Central memory CD8-positive, alpha-beta T cell (primary cell): ENCODE measurements around the gene ZNF415.
"Not testable (repeated sequence)": the region's sequence is repeated elsewhere in the genome, so short reads cannot be mapped to it uniquely, and the experiment has no call there.

Experiments
- ATAC-seq: fragments of 150-1000 bp; cut with Tn5 transposase; replicated peaks from 2 replicates; pipeline ENCODE4 v1.10.0; 2022; ENCODE audit warnings: mild to moderate bottlenecking, moderate FRiP score, moderate number of reproducible peaks; ENCODE audit not compliant: poor library complexity, severe bottlenecking; ENCODE audit errors: extremely low read depth
- DNase-seq, 2 donors: peaks; one replicate each; pipeline ENCODE4 v3.0.0; 2021; ENCODE audit warnings: low spot score in 2 of 2
- H3K27ac Mint-ChIP-seq: one replicate; pipeline ENCODE4 v1.8.0; 2022; ENCODE audit warnings: low read depth, mild to moderate bottlenecking, moderate library complexity, mixed read lengths
- H3K27me3 Mint-ChIP-seq: one replicate; pipeline ENCODE4 v1.8.0; 2022; ENCODE audit warnings: mixed read lengths
- H3K36me3 Mint-ChIP-seq: one replicate; pipeline ENCODE4 v1.8.0; 2022; ENCODE audit warnings: mild to moderate bottlenecking, moderate library complexity, mixed read lengths; ENCODE audit not compliant: insufficient read depth
- H3K4me1 Mint-ChIP-seq: one replicate; pipeline ENCODE4 v1.8.0; 2022; ENCODE audit warnings: mixed read lengths
- H3K4me3 Mint-ChIP-seq: one replicate; pipeline ENCODE4 v1.8.0; 2022; ENCODE audit warnings: mild to moderate bottlenecking, moderate library complexity, mixed read lengths
- H3K9me3 Mint-ChIP-seq: one replicate; pipeline ENCODE4 v1.8.0; 2022; ENCODE audit warnings: mixed read lengths

ZNF415 gene

DNA sequence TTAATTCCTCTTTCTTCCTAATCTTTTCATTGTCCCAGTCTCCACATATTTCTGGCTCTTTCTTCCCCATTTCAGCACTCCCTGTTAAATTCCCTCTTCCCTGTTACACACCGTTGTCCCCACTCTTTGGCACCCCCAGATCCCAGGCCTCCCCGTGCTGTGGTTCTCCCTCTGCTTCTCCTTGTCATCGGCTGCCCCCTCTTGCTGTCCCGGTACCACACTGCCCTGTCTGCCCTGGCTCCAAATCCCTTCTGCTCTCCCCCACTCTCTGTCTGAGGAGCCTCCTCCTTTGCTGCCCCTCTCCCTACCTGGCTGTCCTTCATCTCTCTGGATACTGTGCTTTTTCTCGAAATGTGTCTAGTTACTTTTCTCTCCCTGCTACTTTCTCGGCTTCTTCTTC is 983 bp downstream of the ZNF415 start:
- ATAC-seq (no peak), DNase-seq (no peak)
- Mint-ChIP-seq H3K36me3 (peaks cover 1% of the 10 kb centered on the region), H3K27ac (no peak overlapping the region), H3K4me1 (peaks cover 6% of the 10 kb centered on the region), H3K9me3 (peaks cover 10% of the 10 kb centered on the region), H3K4me3 (peak overlapping the region; percentile 1), H3K27me3 (peaks cover 18% of the 10 kb centered on the region)

DNA sequence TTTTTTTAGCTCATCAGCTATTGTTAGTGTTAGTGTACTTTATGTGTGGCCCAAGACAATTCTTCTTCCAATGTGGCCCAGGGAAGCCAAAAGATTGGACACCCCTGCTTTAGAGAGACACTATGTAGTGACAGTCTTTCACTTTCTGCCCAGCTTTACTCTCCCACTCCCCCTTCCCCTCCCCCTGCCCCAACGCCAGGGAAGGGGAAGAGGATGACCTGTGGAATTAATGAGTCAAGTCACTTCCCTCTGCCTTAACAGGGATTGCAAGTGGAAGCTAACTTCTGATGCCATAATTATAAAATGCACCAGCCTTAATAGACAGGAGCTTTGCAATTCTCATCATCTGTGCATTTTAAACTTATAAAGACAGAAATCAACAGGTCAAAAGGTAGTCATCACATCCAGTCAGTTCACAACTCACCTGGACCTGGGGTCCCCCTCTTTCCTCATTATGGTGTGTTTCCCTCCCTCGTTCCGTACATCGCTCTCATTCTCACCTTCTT is 1.6 kb downstream of the ZNF415 start:
- H3K9me3 Mint-ChIP-seq: peaks cover 10% of the 10 kb centered on the region
- H3K36me3 Mint-ChIP-seq: peaks cover 1% of the 10 kb centered on the region
- DNase-seq (no peak), ATAC-seq (no peak)
- no peak overlapping the region for H3K27ac Mint-ChIP-seq
- peaks cover 6% of the 10 kb centered on the region for H3K4me1 Mint-ChIP-seq
- no peak overlapping the region for H3K4me3 Mint-ChIP-seq
- peaks cover 18% of the 10 kb centered on the region for H3K27me3 Mint-ChIP-seq

DNA sequence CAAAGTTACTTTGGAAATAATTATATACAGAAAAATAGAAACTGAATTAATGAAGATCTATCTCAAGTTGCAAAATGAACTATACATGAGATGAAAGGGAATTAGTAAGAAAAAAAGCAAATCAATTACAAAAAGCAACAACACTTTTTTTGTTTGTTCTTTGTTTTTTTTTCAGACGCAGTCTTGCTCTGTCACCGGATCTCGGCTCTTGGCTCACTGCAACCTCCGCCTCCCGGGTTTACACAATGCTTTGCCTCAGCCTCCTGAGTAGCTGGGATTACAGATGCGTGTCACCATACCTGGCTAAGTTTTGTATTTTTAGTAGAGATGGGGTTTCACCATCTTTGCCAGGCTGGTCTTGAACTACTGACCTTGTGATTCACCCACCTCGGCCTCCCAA is 2.2 kb downstream of the ZNF415 start:
- DNase-seq (no peak), ATAC-seq (no peak)
- Mint-ChIP-seq H3K27me3 (peaks cover 18% of the 10 kb centered on the region), H3K36me3 (peaks cover 1% of the 10 kb centered on the region), H3K4me1 (peaks cover 6% of the 10 kb centered on the region), H3K27ac (no peak overlapping the region), H3K9me3 (peaks cover 10% of the 10 kb centered on the region), H3K4me3 (no peak overlapping the region)

DNA sequence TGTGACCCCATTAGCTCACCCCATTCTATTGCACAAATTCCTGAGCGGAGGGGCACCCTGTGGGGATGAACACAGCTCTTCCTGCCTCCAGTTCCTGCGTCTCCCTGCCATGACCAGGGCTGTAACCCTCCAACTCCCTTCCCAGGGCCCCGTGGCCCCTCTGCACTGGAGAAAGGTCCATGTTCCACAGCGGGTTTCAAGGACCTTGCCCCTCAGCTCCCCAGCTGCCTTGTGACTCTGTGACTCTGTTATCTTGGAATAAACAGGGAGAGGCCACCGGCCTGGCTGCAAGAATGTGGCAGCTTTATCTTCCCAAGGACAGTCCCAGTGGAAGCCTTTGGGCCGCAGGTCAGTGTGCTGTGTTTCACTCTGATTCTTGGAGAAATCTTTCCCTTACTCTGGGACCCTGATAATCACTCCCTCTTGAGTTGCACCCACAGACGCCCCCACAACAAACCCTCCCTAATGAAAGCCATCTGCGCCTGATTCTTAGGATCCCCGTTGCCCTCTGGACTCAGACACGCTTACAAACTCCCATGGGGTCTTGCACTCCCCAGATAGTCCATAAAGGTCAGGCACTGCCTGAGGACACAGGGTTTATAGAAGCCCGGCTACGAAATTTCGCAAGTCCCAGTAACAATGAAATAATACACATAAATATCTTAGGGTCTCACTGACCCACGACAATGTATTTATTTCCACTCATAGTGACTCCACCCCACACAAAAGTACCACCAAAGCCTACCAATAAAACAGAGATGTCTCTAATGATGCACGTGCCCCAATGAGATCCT is 5.8 kb downstream of the ZNF415 start:
- H3K36me3 Mint-ChIP-seq, DNase-seq, H3K9me3 Mint-ChIP-seq, H3K27ac Mint-ChIP-seq, ATAC-seq, H3K4me3 Mint-ChIP-seq, H3K4me1 Mint-ChIP-seq: not testable (repeated sequence)
- peaks cover 21% of the 10 kb centered on the region for H3K27me3 Mint-ChIP-seq

DNA sequence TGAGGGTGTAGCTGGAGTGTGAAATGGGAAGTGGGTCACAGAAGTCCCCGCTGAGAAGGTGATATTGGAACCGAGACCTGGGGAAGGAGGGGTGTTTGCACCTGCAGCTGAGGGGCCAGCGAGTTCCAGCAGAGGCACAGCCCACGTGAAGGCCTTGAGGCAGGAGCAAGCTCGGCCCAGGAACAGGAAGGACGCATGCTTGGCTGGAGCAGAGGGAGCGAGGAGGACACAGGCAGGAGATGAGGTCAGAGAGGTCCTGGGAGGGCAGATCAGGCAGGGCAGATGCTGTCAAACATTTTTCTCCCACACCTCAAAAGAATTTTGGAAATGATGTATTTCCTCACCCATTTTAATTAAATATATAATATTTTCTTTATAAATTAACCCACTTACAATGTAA is 9.3 kb downstream of the ZNF415 start:
- peaks cover 11% of the 10 kb centered on the region for H3K27me3 Mint-ChIP-seq
- DNase-seq (no peak), ATAC-seq (no peak)
- no peak overlapping the region for H3K27ac Mint-ChIP-seq
- no peaks in the 10 kb centered on the region for H3K4me1 Mint-ChIP-seq
- no peak overlapping the region for H3K4me3 Mint-ChIP-seq
- H3K36me3 Mint-ChIP-seq: no peaks in the 10 kb centered on the region
- peaks cover 3% of the 10 kb centered on the region for H3K9me3 Mint-ChIP-seq

DNA sequence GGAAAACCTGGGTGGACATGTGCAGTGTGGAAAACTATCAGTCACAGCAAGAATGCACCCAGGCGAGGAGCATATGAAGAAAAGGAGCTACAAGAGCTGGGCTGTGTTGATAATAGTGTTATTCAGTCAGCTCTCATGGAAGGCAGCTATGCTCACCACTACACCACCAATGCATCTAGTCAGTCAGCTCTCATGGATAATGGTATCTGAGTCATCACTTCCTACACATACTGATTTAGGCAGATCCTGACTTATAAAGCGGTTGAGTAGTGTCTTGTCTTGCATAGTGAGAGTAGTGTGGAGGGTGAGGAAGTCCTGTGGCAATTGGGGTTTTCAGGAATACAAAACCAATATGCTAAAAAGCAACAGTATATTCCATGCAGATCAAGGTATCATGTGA is 20.4 kb downstream of the ZNF415 start:
- Mint-ChIP-seq H3K27me3 (peaks cover 34% of the 10 kb centered on the region), H3K4me3 (no peak overlapping the region), H3K36me3 (no peaks in the 10 kb centered on the region), H3K9me3 (peaks cover 29% of the 10 kb centered on the region), H3K4me1 (no peaks in the 10 kb centered on the region), H3K27ac (no peak overlapping the region)
- ATAC-seq (no peak), DNase-seq (no peak)

DNA sequence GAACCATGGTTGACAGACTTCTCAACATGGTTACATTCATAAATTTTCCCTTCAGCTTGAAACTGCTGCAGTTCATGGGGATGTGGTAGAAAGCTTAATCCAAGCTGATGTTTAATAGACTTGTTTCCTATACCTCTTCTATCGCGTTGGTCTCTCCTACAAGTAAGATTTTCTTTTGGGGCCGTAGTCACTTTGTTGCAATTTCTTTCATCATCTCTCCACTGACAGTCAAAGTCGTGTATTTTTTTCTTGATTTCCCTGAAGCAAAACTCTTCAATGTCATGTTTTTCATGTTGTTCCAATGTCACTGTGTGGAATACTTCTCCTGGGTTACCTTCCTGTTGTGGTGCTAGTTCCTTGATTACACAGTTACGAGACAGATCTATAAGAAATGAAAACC is 23.2 kb downstream of the ZNF415 start:
- Mint-ChIP-seq H3K9me3 (peaks cover 12% of the 10 kb centered on the region), H3K4me3 (no peak overlapping the region), H3K36me3 (no peaks in the 10 kb centered on the region), H3K27me3 (peaks cover 34% of the 10 kb centered on the region), H3K27ac (no peak overlapping the region), H3K4me1 (no peaks in the 10 kb centered on the region)
- no peak for ATAC-seq
- DNase-seq: no peak

DNA sequence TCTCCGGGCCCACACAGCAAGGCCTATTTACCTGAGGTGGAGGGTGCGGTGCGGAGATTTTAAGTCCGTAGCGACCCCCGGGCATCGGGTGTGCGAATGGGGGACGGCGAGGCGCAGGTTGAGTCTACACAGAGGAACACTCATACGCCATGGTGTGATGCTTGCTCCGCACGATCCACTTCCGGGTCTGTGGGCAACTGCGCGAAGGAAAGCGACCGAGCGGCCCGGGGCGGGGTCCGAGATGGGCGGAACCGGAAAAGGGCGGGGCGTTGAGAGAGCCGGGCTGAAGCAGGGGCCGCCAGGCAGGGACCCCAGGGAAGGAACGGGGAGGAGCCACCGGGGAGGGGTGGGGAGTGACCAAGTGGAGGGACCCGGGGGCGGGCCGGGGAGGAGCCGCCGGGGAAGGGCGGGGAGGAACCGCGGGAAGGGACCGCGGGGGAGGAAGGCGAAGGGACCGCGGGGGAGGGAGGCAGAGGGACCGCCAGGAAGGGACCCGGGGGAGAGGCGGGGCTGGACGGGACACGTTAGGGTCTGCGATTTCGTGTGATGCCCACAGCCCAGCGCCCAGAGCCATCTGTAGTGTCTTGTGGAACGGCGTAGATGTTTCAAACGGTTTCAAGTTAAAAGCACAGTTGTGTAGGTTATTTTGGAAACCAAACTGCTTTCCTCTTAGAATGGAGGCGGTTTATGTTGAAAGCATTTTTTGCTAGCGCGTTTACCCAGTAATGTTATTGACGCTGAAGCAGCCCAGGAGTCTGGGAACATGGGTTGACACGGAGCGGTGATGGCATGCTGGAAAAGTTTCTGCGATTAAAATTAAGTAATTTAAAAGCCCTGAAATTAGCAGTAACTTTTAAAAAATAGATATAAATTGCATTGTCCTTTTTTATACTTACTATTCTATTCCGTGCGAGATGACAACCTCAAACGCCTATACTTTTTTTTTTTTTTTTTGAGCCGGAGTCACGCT is 29.2 kb downstream of the ZNF415 start, which contains the start of gene ZNF160:
Gene ZNF160 (minus strand): TSS at position 189 of the 970 bp plus-strand sequence. CDS start 17,146 bp downstream, outside the sequence.
- peaks cover 34% of the 10 kb centered on the region for H3K4me1 Mint-ChIP-seq
- H3K36me3 Mint-ChIP-seq: peaks cover 18% of the 10 kb centered on the region
- peak; percentile 98 to 99 for DNase-seq
- no peaks in the 10 kb centered on the region for H3K9me3 Mint-ChIP-seq
- peak; percentile 95 for ATAC-seq
- H3K27ac Mint-ChIP-seq: peak within 1 kb of the TSS; percentile 96
- no peaks in the 10 kb centered on the region for H3K27me3 Mint-ChIP-seq
- H3K4me3 Mint-ChIP-seq: peak within 1 kb of the TSS; percentile 81

DNA sequence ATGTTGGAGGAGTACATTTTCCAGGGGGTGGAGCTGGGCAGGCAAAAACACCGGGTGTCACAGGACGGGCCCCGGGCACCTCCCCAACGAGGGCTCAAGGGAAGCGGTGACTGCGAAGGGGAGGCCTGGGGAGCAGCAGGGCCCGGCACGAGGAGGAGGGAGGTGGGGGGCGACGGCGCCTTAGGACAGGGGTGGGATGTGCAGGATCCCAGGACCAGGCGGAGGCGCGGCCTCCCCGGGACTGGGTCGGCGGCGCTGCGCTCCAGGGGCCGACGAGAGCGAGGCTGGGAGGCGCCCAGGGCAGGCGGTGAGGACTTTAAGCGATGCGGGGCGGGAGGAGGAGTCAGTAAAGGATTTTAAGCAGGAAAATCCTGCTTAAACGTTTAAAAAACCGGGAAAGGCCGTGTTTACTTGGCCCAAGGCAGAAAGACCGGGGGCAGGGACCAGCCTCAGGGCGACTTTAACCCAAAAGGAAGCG is 29.9 kb downstream of the ZNF415 start:
- Mint-ChIP-seq H3K27me3 (no peaks in the 10 kb centered on the region), H3K4me3 (peak overlapping the region; percentile 81), H3K36me3 (peaks cover 20% of the 10 kb centered on the region)

DNA sequence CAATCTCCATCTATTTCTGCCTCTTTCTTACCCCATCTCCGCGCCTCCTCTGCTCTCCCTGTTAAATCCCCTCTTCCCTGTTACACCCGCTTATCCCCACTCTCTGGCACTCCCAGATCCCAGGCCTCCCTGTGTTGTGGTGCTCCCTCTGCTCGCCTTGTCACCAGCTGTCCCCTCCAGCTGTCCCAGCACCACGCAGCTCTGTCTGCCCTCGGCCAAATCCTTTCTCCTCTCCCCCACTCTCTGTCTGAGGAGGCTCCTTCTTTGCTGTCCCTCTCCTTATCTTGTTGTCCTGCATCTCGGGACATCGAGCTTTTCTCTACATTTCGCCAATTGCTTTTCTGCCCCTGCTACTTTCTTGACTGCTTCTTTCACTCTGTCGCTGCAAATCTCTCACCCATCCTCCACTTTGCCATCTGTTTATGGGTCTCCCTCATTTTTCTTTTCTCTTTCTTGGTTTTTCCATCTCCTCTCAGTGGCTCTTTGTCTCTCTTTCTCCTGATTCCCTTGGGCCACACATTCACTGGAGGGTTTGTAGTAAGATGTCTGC is 30.4 kb downstream of the ZNF415 start:
- DNase-seq (no peak), ATAC-seq (no peak)
- Mint-ChIP-seq H3K27ac (peak overlapping the region; percentile 96), H3K4me3 (peak overlapping the region; percentile 81), H3K4me1 (peaks cover 46% of the 10 kb centered on the region), H3K9me3 (no peaks in the 10 kb centered on the region), H3K27me3 (no peaks in the 10 kb centered on the region), H3K36me3 (peaks cover 22% of the 10 kb centered on the region)

More for the DNA sequence above, 29.9 kb downstream of the ZNF415 start:
- ATAC-seq (peak; percentile 19), DNase-seq (peak in 1 of 2 donors; percentile 16)
- Mint-ChIP-seq H3K4me1 (peaks cover 41% of the 10 kb centered on the region), H3K9me3 (no peaks in the 10 kb centered on the region), H3K27ac (peak overlapping the region; percentile 96)

DNA sequence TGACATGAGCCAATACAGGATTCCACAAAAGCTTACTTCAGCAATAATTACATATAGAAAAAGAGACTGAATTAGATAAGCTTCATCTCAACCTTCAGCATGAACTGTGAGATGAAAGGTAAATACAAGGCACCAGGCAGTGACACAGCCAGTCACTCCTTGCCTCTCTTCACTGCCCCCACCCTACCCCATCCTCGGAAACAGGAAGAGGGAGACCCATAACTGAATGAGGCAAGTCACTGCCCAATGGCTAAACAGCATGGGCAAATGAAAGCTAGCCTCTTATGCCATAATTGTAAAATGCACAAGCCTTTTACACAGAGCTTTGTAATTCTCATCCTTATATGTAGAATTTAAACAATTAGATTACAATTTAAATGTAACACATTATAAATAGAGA is 31.2 kb downstream of the ZNF415 start:
- H3K4me1 Mint-ChIP-seq: peaks cover 49% of the 10 kb centered on the region
- H3K4me3 Mint-ChIP-seq: peak overlapping the region; percentile 81
- no peak for DNase-seq
- H3K9me3 Mint-ChIP-seq: no peaks in the 10 kb centered on the region
- peak overlapping the region; percentile 96 for H3K27ac Mint-ChIP-seq
- no peaks in the 10 kb centered on the region for H3K27me3 Mint-ChIP-seq
- peaks cover 25% of the 10 kb centered on the region for H3K36me3 Mint-ChIP-seq
- no peak for ATAC-seq

DNA sequence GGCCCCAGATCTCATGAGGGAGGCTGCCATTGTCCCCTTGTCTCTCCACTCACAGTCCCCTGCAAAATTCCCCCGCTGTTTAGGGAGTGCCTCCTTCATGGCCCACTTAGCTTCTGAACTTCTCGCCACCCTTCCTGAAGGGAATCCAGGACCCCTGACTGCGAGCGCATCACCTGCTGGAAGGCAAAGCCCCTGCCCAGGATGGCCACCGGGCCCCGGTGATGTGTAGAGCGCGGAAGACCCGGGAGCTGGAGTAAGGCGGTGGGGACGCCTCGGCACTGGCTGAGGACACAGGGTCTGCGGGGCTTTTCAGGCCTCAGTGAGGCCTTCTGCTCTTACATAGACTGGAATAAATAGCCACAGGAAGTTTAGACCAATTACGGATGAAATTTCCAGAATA is 34.1 kb downstream of the ZNF415 start:
- H3K27ac Mint-ChIP-seq, H3K4me3 Mint-ChIP-seq: not testable (repeated sequence)

More for the DNA sequence above, 34.1 kb downstream of the ZNF415 start:
- peaks cover 61% of the 10 kb centered on the region for H3K4me1 Mint-ChIP-seq
- not testable (repeated sequence) for H3K9me3 Mint-ChIP-seq, DNase-seq, H3K27me3 Mint-ChIP-seq, ATAC-seq
- H3K36me3 Mint-ChIP-seq: peaks cover 35% of the 10 kb centered on the region
